Measurements from ENCODE around the gene RFX5. TPM values are rescaled to one million over a fixed set of nuclear protein-coding genes. Genes with fewer than 3 reads are reported as not detected.
"Not testable (repeated sequence)": the region's sequence is repeated elsewhere in the genome, so short reads cannot be mapped to it uniquely, and the experiment has no call there.

RFX5 gene
- polyA plus RNA-seq, 2 of the 4 experiments (the other 2 are of a cell fraction) = 55.9 to 60.1 TPM

GRCh38 chr1:151391079-151391563 is 44.1 kb upstream of the RFX5 start:
- no peak for ATAC-seq
- no peak overlapping the region for H3K4me3 ChIP-seq
- TF ChIP-seq, protein P1, sequence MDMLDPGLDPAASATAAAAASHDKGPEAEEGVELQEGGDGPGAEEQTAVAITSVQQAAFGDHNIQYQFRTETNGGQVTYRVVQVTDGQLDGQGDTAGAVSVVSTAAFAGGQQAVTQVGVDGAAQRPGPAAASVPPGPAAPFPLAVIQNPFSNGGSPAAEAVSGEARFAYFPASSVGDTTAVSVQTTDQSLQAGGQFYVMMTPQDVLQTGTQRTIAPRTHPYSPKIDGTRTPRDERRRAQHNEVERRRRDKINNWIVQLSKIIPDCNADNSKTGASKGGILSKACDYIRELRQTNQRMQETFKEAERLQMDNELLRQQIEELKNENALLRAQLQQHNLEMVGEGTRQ (IDR thresholded peaks at IDR 0.05) = no peak
- no peak for TF ChIP-seq NPAS2 (CRISPR knock-in tag; IDR thresholded peaks at IDR 0.05; ENCODE audit: borderline replicate concordance)
- TF ChIP-seq TFCP2L1 (CRISPR knock-in tag; IDR thresholded peaks at IDR 0.05) = no peak
- no peak overlapping the region for H3K4me2 ChIP-seq
- ChIA-PET CTCF (no interaction called here), POLR2A (no interaction called here)
- no peaks in the 10 kb centered on the region for H3K4me1 ChIP-seq
- FAIRE-seq = no peak
- H3K27ac ChIP-seq = no peak overlapping the region
- H3K9me3 ChIP-seq = peaks cover 7% of the 10 kb centered on the region; the same call in 1 of the 3 replicates
- WGBS (ENCODE audit: missing lambda C conversion rate) = 55% methylated on average over 3 of the region's 3 CpGs
- no peak for DNase-seq (ENCODE audit: low read depth in 1 of 2, low spot score in 1 of 2)

DNA sequence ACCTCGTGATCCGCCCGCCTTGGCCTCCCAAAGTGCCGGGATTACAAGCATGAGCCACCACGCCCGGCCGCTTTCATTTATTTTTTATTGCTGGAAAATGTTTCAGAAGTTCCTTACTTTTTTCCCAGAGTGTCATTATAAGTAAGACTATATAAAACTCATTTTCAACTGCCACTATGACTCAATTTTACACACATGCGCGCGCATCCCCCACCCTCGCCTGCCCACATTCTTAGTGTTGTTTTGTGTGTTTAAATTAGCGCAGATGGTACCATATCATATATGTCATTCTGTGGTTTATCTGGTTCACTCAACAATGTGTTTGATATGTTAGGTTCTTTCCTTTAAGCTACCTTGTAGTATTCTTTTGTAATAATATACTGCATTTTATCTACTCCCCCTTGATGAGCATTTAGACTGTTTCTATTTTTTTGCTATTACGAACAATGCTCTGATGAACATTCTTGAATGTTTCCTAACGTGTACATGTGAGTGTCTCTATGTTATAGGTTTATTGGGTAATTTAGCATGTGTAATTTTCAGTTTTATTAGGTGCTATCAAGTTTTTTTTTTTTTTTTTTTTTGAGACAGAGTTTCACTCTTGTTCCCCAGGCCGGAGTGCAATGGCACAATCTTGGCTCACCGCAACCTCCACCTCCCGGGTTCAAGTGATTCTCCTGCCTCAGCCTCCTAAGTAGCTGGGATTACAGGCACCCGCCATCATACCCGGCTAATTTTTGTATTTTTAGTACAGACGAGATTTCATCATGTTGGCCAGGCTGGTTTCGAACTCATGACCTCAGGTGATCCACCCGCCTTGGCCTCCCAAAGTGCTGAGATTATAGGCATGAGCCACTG is 43.4 kb upstream of the RFX5 start:
- H3K27ac ChIP-seq; ATAC-seq; FAIRE-seq; H3K9me3 ChIP-seq; H3K4me1 ChIP-seq; POLR2A ChIA-PET; H3K4me2 ChIP-seq; DNase-seq (ENCODE audit: low read depth in 1 of 2, low spot score in 1 of 2); H3K4me3 ChIP-seq; CTCF ChIA-PET: not testable (repeated sequence)
- WGBS (ENCODE audit: missing lambda C conversion rate) = 88% methylated on average over 22 of the region's 22 CpGs

DNA sequence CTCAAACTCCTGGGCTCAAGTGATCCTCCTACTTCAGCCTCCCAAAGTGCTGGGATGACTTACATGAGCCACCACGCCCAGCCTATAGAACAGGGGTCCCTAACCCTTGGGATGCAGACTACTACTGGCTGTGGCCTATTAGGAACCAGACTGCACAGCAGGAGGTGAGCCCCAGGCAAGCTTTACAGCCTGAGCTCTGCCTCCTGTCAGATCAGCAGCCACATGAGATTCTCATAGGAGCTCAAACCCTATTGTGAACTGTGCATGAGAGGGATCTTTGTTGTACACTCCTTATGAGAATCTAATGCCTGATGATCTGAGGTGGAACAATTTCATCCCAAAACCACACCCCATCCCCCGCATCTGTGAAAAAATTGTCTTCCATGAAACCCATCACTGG is 39.0 kb upstream of the RFX5 start:
- Histone ChIP-seq H3K9me3 (no peaks in the 10 kb centered on the region), H3K4me2 (no peak overlapping the region), H3K4me3 (no peak overlapping the region), H3K27ac (no peak overlapping the region), H3K4me1 (no peaks in the 10 kb centered on the region)
- DNase-seq (ENCODE audit: low read depth in 1 of 2, low spot score in 1 of 2) = no peak
- ChIA-PET CTCF (interaction anchor here (2.4 kb wide), 1 partner anchor 45 kb away, joined by 11 read pairs; no protein-coding TSS in a partner anchor), POLR2A (no interaction called here)
- FAIRE-seq = no peak
- whole genome bisulfite sequencing (ENCODE audit: missing lambda C conversion rate) = 58% methylated on average over 2 of the region's 2 CpGs
- ATAC-seq = no peak
- no peak for TF ChIP-seq ZFP36 (IDR thresholded peaks at IDR 0.05; ENCODE audit: borderline replicate concordance, partially characterized antibody)
- TF ChIP-seq HOXB5 (CRISPR knock-in tag; IDR thresholded peaks at IDR 0.05) = no peak
- no peak for TF ChIP-seq ZSCAN20 (CRISPR knock-in tag; IDR thresholded peaks at IDR 0.05)
- TF ChIP-seq JUN (IDR thresholded peaks at IDR 0.05) = no peak
- no peak for TF ChIP-seq FOSL2 (IDR thresholded peaks at IDR 0.05)
- TF ChIP-seq FOSL2 (CRISPR knock-in tag; IDR thresholded peaks at IDR 0.05) = no peak
- TF ChIP-seq HES2 (IDR thresholded peaks at IDR 0.05) = no peak
- TF ChIP-seq, protein P2, sequence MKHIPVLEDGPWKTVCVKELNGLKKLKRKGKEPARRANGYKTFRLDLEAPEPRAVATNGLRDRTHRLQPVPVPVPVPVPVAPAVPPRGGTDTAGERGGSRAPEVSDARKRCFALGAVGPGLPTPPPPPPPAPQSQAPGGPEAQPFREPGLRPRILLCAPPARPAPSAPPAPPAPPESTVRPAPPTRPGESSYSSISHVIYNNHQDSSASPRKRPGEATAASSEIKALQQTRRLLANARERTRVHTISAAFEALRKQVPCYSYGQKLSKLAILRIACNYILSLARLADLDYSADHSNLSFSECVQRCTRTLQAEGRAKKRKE (CRISPR knock-in tag; IDR thresholded peaks at IDR 0.05; ENCODE audit: low read depth) = no peak
- TF ChIP-seq, protein P1 (IDR thresholded peaks at IDR 0.05) = no peak
- no peak for TF ChIP-seq HEYL (CRISPR knock-in tag; IDR thresholded peaks at IDR 0.05)
- TF ChIP-seq HMGXB4 (CRISPR knock-in tag; IDR thresholded peaks at IDR 0.05; ENCODE audit: borderline replicate concordance) = no peak
- TF ChIP-seq CTCF (IDR thresholded peaks at IDR 0.05) = no peak
- TF ChIP-seq, protein P3, sequence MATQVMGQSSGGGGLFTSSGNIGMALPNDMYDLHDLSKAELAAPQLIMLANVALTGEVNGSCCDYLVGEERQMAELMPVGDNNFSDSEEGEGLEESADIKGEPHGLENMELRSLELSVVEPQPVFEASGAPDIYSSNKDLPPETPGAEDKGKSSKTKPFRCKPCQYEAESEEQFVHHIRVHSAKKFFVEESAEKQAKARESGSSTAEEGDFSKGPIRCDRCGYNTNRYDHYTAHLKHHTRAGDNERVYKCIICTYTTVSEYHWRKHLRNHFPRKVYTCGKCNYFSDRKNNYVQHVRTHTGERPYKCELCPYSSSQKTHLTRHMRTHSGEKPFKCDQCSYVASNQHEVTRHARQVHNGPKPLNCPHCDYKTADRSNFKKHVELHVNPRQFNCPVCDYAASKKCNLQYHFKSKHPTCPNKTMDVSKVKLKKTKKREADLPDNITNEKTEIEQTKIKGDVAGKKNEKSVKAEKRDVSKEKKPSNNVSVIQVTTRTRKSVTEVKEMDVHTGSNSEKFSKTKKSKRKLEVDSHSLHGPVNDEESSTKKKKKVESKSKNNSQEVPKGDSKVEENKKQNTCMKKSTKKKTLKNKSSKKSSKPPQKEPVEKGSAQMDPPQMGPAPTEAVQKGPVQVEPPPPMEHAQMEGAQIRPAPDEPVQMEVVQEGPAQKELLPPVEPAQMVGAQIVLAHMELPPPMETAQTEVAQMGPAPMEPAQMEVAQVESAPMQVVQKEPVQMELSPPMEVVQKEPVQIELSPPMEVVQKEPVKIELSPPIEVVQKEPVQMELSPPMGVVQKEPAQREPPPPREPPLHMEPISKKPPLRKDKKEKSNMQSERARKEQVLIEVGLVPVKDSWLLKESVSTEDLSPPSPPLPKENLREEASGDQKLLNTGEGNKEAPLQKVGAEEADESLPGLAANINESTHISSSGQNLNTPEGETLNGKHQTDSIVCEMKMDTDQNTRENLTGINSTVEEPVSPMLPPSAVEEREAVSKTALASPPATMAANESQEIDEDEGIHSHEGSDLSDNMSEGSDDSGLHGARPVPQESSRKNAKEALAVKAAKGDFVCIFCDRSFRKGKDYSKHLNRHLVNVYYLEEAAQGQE (IDR thresholded peaks at IDR 0.05) = no peak
- TF ChIP-seq, protein P4, sequence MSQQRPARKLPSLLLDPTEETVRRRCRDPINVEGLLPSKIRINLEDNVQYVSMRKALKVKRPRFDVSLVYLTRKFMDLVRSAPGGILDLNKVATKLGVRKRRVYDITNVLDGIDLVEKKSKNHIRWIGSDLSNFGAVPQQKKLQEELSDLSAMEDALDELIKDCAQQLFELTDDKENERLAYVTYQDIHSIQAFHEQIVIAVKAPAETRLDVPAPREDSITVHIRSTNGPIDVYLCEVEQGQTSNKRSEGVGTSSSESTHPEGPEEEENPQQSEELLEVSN (IDR thresholded peaks at IDR 0.05; ENCODE audit: borderline replicate concordance, low read depth) = no peak
- TF ChIP-seq POLR2A (IDR thresholded peaks at IDR 0.05; ENCODE audit: low read length) = no peak
- TF ChIP-seq, protein P5, sequence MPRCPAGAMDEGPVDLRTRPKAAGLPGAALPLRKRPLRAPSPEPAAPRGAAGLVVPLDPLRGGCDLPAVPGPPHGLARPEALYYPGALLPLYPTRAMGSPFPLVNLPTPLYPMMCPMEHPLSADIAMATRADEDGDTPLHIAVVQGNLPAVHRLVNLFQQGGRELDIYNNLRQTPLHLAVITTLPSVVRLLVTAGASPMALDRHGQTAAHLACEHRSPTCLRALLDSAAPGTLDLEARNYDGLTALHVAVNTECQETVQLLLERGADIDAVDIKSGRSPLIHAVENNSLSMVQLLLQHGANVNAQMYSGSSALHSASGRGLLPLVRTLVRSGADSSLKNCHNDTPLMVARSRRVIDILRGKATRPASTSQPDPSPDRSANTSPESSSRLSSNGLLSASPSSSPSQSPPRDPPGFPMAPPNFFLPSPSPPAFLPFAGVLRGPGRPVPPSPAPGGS (IDR thresholded peaks at IDR 0.05) = no peak
